ENCODE data around the gene CACNA2D2. TPM values are rescaled to one million over a fixed set of nuclear protein-coding genes. Genes with fewer than 3 reads are reported as not detected.

CACNA2D2 gene
- total and polyA plus RNA-seq, 2 of the 13 experiments (the other 11 are each of a cell fraction or from before 2014, with no cell fraction given) = not detected

- TF ChIP-seq, protein P1, sequence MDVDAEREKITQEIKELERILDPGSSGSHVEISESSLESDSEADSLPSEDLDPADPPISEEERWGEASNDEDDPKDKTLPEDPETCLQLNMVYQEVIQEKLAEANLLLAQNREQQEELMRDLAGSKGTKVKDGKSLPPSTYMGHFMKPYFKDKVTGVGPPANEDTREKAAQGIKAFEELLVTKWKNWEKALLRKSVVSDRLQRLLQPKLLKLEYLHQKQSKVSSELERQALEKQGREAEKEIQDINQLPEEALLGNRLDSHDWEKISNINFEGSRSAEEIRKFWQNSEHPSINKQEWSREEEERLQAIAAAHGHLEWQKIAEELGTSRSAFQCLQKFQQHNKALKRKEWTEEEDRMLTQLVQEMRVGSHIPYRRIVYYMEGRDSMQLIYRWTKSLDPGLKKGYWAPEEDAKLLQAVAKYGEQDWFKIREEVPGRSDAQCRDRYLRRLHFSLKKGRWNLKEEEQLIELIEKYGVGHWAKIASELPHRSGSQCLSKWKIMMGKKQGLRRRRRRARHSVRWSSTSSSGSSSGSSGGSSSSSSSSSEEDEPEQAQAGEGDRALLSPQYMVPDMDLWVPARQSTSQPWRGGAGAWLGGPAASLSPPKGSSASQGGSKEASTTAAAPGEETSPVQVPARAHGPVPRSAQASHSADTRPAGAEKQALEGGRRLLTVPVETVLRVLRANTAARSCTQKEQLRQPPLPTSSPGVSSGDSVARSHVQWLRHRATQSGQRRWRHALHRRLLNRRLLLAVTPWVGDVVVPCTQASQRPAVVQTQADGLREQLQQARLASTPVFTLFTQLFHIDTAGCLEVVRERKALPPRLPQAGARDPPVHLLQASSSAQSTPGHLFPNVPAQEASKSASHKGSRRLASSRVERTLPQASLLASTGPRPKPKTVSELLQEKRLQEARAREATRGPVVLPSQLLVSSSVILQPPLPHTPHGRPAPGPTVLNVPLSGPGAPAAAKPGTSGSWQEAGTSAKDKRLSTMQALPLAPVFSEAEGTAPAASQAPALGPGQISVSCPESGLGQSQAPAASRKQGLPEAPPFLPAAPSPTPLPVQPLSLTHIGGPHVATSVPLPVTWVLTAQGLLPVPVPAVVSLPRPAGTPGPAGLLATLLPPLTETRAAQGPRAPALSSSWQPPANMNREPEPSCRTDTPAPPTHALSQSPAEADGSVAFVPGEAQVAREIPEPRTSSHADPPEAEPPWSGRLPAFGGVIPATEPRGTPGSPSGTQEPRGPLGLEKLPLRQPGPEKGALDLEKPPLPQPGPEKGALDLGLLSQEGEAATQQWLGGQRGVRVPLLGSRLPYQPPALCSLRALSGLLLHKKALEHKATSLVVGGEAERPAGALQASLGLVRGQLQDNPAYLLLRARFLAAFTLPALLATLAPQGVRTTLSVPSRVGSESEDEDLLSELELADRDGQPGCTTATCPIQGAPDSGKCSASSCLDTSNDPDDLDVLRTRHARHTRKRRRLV (CRISPR knock-in tag; IDR thresholded peaks at IDR 0.05) = 0 out of 2 replicates have a peak, but pooled peaks have one; percentile 34
- TF ChIP-seq PHF8 (CRISPR knock-in tag; IDR thresholded peaks at IDR 0.05) = peak; percentile 20; the same call in 1 of the 2 replicates
- no peak for TF ChIP-seq TSC22D2 (CRISPR knock-in tag; IDR thresholded peaks at IDR 0.05; ENCODE audit: borderline replicate concordance)
- TF ChIP-seq KLF13 (CRISPR knock-in tag; IDR thresholded peaks at IDR 0.05) = no peak
- TF ChIP-seq NFIB (CRISPR knock-in tag; IDR thresholded peaks at IDR 0.05; ENCODE audit: borderline replicate concordance) = no peak
- peak; percentile 36 for TF ChIP-seq YEATS4 (CRISPR knock-in tag; IDR thresholded peaks at IDR 0.05; ENCODE audit: borderline replicate concordance)
- TF ChIP-seq TBX2 (CRISPR knock-in tag; IDR thresholded peaks at IDR 0.05; ENCODE audit: borderline replicate concordance) = no peak
- peak; percentile 31; the same call in 1 of the 2 replicates for TF ChIP-seq RFXAP (CRISPR knock-in tag; IDR thresholded peaks at IDR 0.05; ENCODE audit: borderline replicate concordance)
- TF ChIP-seq, protein P2, sequence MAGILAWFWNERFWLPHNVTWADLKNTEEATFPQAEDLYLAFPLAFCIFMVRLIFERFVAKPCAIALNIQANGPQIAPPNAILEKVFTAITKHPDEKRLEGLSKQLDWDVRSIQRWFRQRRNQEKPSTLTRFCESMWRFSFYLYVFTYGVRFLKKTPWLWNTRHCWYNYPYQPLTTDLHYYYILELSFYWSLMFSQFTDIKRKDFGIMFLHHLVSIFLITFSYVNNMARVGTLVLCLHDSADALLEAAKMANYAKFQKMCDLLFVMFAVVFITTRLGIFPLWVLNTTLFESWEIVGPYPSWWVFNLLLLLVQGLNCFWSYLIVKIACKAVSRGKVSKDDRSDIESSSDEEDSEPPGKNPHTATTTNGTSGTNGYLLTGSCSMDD (CRISPR knock-in tag; IDR thresholded peaks at IDR 0.05) = no peak
- no peak for TF ChIP-seq THAP11 (CRISPR knock-in tag; IDR thresholded peaks at IDR 0.05)
- no peak for TF ChIP-seq ZSCAN31 (CRISPR knock-in tag; IDR thresholded peaks at IDR 0.05; ENCODE audit: low read depth)
- TF ChIP-seq PAX8 (CRISPR knock-in tag; IDR thresholded peaks at IDR 0.05; ENCODE audit: borderline replicate concordance) = no peak
- TF ChIP-seq ZNF292 (CRISPR knock-in tag; IDR thresholded peaks at IDR 0.05; ENCODE audit: borderline replicate concordance, low read depth) = no peak
- TF ChIP-seq ERF (CRISPR knock-in tag; IDR thresholded peaks at IDR 0.05) = no peak
- no peak for TF ChIP-seq HOXA7 (CRISPR knock-in tag; IDR thresholded peaks at IDR 0.05)
- no peak for TF ChIP-seq ZNF792 (CRISPR knock-in tag; IDR thresholded peaks at IDR 0.05)
- no peak for TF ChIP-seq RELA (CRISPR knock-in tag; IDR thresholded peaks at IDR 0.05)
- no peak for TF ChIP-seq KLF6 (CRISPR knock-in tag; IDR thresholded peaks at IDR 0.05)
- TF ChIP-seq ASH2L (IDR thresholded peaks at IDR 0.05; ENCODE audit: insufficient read length, low read depth, low read length) = no peak
- TF ChIP-seq ATF1 (CRISPR knock-in tag; IDR thresholded peaks at IDR 0.05) = no peak
- TF ChIP-seq, protein P3, sequence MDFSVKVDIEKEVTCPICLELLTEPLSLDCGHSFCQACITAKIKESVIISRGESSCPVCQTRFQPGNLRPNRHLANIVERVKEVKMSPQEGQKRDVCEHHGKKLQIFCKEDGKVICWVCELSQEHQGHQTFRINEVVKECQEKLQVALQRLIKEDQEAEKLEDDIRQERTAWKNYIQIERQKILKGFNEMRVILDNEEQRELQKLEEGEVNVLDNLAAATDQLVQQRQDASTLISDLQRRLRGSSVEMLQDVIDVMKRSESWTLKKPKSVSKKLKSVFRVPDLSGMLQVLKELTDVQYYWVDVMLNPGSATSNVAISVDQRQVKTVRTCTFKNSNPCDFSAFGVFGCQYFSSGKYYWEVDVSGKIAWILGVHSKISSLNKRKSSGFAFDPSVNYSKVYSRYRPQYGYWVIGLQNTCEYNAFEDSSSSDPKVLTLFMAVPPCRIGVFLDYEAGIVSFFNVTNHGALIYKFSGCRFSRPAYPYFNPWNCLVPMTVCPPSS (IDR thresholded peaks at IDR 0.05) = no peak
- no peak for TF ChIP-seq ZFP90 (CRISPR knock-in tag; IDR thresholded peaks at IDR 0.05; ENCODE audit: borderline replicate concordance)
- 0 out of 2 replicates have a peak, but pooled peaks have one; percentile 17 for TF ChIP-seq ZNF564 (CRISPR knock-in tag; IDR thresholded peaks at IDR 0.05)
- no peak for TF ChIP-seq ZNF549 (CRISPR knock-in tag; IDR thresholded peaks at IDR 0.05)
- TF ChIP-seq, protein P4, sequence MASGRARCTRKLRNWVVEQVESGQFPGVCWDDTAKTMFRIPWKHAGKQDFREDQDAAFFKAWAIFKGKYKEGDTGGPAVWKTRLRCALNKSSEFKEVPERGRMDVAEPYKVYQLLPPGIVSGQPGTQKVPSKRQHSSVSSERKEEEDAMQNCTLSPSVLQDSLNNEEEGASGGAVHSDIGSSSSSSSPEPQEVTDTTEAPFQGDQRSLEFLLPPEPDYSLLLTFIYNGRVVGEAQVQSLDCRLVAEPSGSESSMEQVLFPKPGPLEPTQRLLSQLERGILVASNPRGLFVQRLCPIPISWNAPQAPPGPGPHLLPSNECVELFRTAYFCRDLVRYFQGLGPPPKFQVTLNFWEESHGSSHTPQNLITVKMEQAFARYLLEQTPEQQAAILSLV (CRISPR knock-in tag; IDR thresholded peaks at IDR 0.05; ENCODE audit: borderline replicate concordance) = no peak
Observed at GRCh38 chr3:50322115-50322385, 181.4 kb downstream of the CACNA2D2 start (continued).

Measured in HepG2 (cell line).